ENCODE data around the gene PXMP2. TPM values are rescaled to one million over a fixed set of nuclear protein-coding genes. Genes with fewer than 3 reads are reported as not detected.

PXMP2 gene
- total RNA-seq, 1 donor from 2014 or later: 16.9 TPM

DNA sequence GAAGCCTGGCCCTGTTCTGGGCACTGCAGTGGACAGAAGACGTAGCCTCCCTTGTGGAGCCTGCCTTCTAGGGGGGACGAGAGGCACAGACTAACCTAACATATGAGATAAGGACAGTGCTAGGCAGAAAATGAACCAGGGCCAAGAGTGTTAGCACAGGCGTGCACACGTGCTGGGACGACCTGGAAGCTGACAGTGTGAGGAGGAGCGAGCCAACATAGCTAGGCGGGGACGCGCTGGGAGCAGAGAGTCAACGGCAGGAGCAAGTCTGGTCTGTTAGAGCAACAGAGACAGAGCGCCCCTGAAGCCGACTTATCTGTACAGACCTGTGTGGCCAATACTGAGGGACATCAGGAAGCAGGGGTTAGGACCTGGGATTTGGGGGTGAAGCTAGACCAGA, 8.0 kb downstream of the PXMP2 start:
- no peaks in the 10 kb centered on the region for H3K27me3 ChIP-seq (ENCODE audit: low read depth)
- no peak overlapping the region for H3K27ac ChIP-seq
- H3K36me3 ChIP-seq: peaks cover 25% of the 10 kb centered on the region
- ATAC-seq (no peak), DNase-seq (no peak)
- no peaks in the 10 kb centered on the region for H3K4me1 ChIP-seq
- H3K4me3 ChIP-seq: no peak overlapping the region
- intact Hi-C loops (cut with DNase I): no loop called here
- TF ChIP-seq, protein P1, sequence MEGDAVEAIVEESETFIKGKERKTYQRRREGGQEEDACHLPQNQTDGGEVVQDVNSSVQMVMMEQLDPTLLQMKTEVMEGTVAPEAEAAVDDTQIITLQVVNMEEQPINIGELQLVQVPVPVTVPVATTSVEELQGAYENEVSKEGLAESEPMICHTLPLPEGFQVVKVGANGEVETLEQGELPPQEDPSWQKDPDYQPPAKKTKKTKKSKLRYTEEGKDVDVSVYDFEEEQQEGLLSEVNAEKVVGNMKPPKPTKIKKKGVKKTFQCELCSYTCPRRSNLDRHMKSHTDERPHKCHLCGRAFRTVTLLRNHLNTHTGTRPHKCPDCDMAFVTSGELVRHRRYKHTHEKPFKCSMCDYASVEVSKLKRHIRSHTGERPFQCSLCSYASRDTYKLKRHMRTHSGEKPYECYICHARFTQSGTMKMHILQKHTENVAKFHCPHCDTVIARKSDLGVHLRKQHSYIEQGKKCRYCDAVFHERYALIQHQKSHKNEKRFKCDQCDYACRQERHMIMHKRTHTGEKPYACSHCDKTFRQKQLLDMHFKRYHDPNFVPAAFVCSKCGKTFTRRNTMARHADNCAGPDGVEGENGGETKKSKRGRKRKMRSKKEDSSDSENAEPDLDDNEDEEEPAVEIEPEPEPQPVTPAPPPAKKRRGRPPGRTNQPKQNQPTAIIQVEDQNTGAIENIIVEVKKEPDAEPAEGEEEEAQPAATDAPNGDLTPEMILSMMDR (IDR thresholded peaks at IDR 0.05): no peak
- H3K9me3 ChIP-seq: no peaks in the 10 kb centered on the region

DNA sequence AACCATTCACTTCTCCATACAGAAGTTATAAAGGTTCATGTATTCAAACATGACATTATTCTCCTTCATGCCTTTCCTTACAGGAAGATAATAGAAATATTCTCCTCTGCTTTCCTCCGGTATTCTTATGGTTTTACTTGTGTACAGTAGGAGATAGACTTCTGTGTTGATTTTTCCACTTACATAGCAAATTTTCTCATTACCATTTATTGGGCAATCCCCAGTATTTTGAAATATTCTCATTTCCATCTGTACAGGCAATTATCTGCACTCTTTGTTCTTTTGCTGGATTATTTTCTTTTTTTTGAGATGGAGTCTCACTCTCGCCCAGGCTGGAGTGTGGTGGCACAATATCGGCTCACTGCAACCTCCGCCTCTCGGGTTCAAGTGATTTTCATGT, 11.0 kb downstream of the PXMP2 start:
- no peaks in the 10 kb centered on the region for H3K9me3 ChIP-seq
- intact Hi-C loops (cut with DNase I): no loop called here

DNA sequence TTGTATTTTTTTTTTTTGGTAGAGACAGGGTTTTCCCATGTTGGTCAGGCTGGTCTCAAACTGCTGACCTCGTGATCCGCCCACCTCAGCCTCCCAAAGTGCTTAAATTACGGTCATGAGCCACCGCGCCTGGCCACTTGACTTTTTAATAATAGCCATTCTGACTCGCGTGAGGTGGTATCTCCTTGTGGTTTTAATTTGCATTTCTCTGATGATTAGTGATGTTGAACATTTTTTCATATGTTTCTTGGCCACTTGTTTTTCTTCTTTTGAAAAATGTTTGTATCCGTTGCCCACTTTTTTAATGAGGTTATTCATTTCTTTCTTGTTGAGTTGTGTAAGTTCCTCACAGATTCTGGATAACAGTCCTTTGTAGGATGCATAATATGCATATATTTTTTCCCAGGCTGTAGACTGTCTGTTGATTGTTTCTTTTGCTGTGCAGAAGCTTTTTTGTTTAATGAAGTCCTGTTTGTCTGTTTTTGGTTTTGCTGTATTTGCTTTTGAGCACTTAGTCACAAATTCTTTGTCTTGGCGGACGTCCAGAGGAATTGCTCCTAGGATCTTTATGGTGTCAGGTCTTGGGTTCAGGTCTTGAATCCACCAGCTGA, 12.9 kb downstream of the PXMP2 start:
- H3K36me3 ChIP-seq: peaks cover 40% of the 10 kb centered on the region
- TF ChIP-seq, protein P1 (IDR thresholded peaks at IDR 0.05): no peak
- no peak overlapping the region for H3K4me3 ChIP-seq
- no peaks in the 10 kb centered on the region for H3K9me3 ChIP-seq
- no peaks in the 10 kb centered on the region for H3K4me1 ChIP-seq
- no peak for ATAC-seq
- no peaks in the 10 kb centered on the region for H3K27me3 ChIP-seq (ENCODE audit: low read depth)
- H3K27ac ChIP-seq: no peak overlapping the region
- intact Hi-C loops (cut with DNase I): no loop called here
- DNase-seq: no peak

More for the DNA sequence above, 11.0 kb downstream of the PXMP2 start:
- Histone ChIP-seq H3K4me3 (no peak overlapping the region), H3K27ac (no peak overlapping the region), H3K36me3 (peaks cover 28% of the 10 kb centered on the region), H3K27me3 (ENCODE audit: low read depth) (no peaks in the 10 kb centered on the region), H3K4me1 (no peaks in the 10 kb centered on the region)
- ATAC-seq (no peak), DNase-seq (no peak)
- TF ChIP-seq, protein P1 (IDR thresholded peaks at IDR 0.05): no peak

DNA sequence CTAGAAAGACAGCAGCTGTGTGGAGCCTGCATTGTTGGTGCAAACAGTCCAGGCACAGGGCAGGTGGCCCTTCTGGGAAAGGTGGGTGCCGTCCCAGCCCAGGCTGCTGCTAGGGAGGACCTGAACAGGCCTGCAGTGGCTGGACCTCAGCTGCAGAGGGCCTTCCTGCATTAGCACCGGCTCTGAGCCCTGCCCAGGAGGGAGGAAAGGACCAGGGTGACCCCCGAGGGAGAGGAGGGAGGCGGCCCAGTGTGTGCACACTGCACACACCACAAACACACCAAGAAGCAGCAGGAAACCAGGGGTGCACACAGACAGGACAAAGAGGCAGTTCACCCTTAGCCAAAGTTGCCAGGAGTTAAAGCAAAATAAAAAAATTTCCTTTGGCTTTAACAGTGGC, 15.3 kb downstream of the PXMP2 start:
- intact Hi-C loops (cut with DNase I): no loop called here
- Histone ChIP-seq H3K4me1 (no peaks in the 10 kb centered on the region), H3K27me3 (ENCODE audit: low read depth) (no peaks in the 10 kb centered on the region), H3K9me3 (no peaks in the 10 kb centered on the region), H3K36me3 (peaks cover 20% of the 10 kb centered on the region), H3K4me3 (no peak overlapping the region), H3K27ac (no peak overlapping the region)
- DNase-seq (no peak), ATAC-seq (peak in 1 of 2 donors; percentile 25)
- TF ChIP-seq, protein P1 (IDR thresholded peaks at IDR 0.05): no peak

DNA sequence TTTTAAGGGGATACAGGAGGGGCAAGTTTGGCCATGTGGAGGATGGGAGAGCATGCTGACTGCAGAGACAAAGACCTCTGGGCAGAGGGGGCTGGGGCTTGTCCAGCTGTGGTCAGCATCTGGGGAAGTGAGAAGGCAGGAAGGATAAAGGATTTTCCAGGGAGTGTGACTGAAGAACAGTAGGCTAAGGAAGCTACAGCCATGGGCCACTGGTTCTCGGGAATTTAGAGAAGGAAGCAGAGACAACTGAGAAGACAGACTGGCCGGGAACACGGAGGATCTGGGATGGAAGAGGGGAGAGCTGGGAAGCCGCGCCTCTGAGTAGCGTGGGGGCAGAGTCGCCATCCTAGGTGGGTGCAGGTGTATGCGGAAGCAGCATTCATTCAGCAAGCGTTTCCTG, 16.3 kb downstream of the PXMP2 start:
- no peak overlapping the region for H3K27ac ChIP-seq
- TF ChIP-seq, protein P1 (IDR thresholded peaks at IDR 0.05): no peak
- no peak overlapping the region for H3K4me3 ChIP-seq
- DNase-seq (no peak), ATAC-seq (no peak)
- no peaks in the 10 kb centered on the region for H3K9me3 ChIP-seq
- peaks cover 15% of the 10 kb centered on the region for H3K36me3 ChIP-seq
- H3K27me3 ChIP-seq (ENCODE audit: low read depth): no peaks in the 10 kb centered on the region
- intact Hi-C loops (cut with DNase I): no loop called here
- H3K4me1 ChIP-seq: no peaks in the 10 kb centered on the region
